Parathyroid adenoma (tissue), 2 donors: ENCODE data around the gene CPLX3.

Experiments
- H2AFZ ChIP-seq: fragments of 300-600 bp; sonication (generic); one replicate; pipeline ENCODE4 v1.7.0; 2017; ENCODE audit warnings: antibody characterized with exemption, mild to moderate bottlenecking
- H3K27ac ChIP-seq: fragments of 300-600 bp; sonication (generic); one replicate; pipeline ENCODE4 v1.7.0; 2017
- H3K27me3 ChIP-seq: fragments of 300-600 bp; sonication (generic); one replicate; pipeline ENCODE4 v1.7.0; 2017; ENCODE audit warnings: low read length; ENCODE audit not compliant: control insufficient read depth, insufficient read depth
- H3K36me3 ChIP-seq: fragments of 300-600 bp; sonication (generic); one replicate; pipeline ENCODE4 v1.7.0; 2017; ENCODE audit warnings: low read length; ENCODE audit not compliant: control insufficient read depth, insufficient read depth
- H3K4me1 ChIP-seq: fragments of 300-600 bp; sonication (generic); one replicate; pipeline ENCODE4 v1.7.0; 2017; ENCODE audit warnings: control low read depth
- H3K4me2 ChIP-seq: fragments of 300-600 bp; sonication (generic); one replicate; pipeline ENCODE4 v1.7.0; 2017; ENCODE audit warnings: low read length
- H3K4me3 ChIP-seq: fragments of 300-600 bp; sonication (generic); one replicate; pipeline ENCODE4 v1.7.0; 2017; ENCODE audit warnings: low read depth, low read length
- H3K79me2 ChIP-seq: fragments of 300-600 bp; sonication (generic); one replicate; pipeline ENCODE4 v1.7.0; 2017; ENCODE audit warnings: control low read depth
- H3K9ac ChIP-seq: fragments of 300-600 bp; sonication (generic); one replicate; pipeline ENCODE4 v1.7.0; 2017; ENCODE audit warnings: mild to moderate bottlenecking
- H3K9me3 ChIP-seq: fragments of 300-600 bp; sonication (generic); one replicate; pipeline ENCODE4 v1.7.0; 2017; ENCODE audit warnings: low read length; ENCODE audit not compliant: control insufficient read depth
- CTCF ChIP-seq: fragments of 300-600 bp; sonication (generic); IDR thresholded peaks from one replicate; pipeline ENCODE4 v1.7.0; 2017; ENCODE audit warnings: antibody characterized with exemption, mild to moderate bottlenecking
- donor health status: primary hyperparathyroidism.

Gene CPLX3

GRCh38 chr15:74865316-74865715 lies 38.9 kb downstream of the CPLX3 start:
- Histone ChIP-seq H3K36me3 (no peaks in the 10 kb centered on the region), H2AFZ (no peak overlapping the region), H3K27ac (no peak overlapping the region), H3K4me3 (no peak overlapping the region), H3K4me2 (no peak overlapping the region), H3K27me3 (no peaks in the 10 kb centered on the region), H3K9me3 (no peaks in the 10 kb centered on the region), H3K4me1 (peaks cover 14% of the 10 kb centered on the region), H3K79me2 (peaks cover 33% of the 10 kb centered on the region), H3K9ac (no peak overlapping the region)
- TF ChIP-seq CTCF = no peak

GRCh38 chr15:74866090-74866489 lies 39.7 kb downstream of the CPLX3 start:
- Histone ChIP-seq H3K79me2 (peaks cover 33% of the 10 kb centered on the region), H3K4me1 (peaks cover 16% of the 10 kb centered on the region), H3K4me3 (no peak overlapping the region), H3K4me2 (no peak overlapping the region), H3K9ac (no peak overlapping the region), H3K9me3 (no peaks in the 10 kb centered on the region), H2AFZ (no peak overlapping the region), H3K27ac (no peak overlapping the region), H3K36me3 (no peaks in the 10 kb centered on the region), H3K27me3 (no peaks in the 10 kb centered on the region)
- no peak for TF ChIP-seq CTCF

DNA sequence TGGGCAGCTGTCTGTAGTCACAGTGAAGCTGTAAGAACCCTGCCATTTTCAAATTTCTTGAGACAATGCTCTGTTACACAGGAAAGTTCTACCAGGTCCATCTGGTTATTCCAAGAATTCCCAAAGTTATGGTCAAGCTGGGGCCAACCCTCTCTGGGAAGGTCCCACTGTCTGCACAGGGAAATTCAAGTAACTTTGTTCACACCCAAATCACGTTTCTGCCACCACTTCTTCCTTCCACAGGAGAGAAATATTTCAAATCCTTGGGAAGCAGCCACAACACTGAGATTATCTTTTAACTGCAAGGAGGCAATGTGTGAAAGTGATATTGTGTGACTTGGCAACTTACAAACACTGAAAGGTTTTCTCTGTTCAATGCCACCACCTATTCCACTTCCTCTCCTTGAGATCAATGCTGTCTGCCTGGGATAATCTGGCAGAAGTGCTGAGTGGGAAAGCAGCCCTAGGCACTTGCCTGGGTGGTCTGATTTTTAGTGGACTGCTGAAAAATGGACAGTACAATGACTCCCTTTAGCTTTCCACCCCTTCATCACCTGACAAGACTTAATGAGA lies 41.1 kb downstream of the CPLX3 start:
- H3K4me3 ChIP-seq = no peak overlapping the region
- H3K4me2 ChIP-seq = no peak overlapping the region
- no peak overlapping the region for H3K9ac ChIP-seq
- H3K27ac ChIP-seq = no peak overlapping the region
- H3K4me1 ChIP-seq = peaks cover 24% of the 10 kb centered on the region
- peaks cover 38% of the 10 kb centered on the region for H3K79me2 ChIP-seq
- H3K9me3 ChIP-seq = no peaks in the 10 kb centered on the region
- no peaks in the 10 kb centered on the region for H3K36me3 ChIP-seq
- TF ChIP-seq CTCF = no peak
- H2AFZ ChIP-seq = no peak overlapping the region
- H3K27me3 ChIP-seq = no peaks in the 10 kb centered on the region

- Histone ChIP-seq H3K9me3 (no peaks in the 10 kb centered on the region), H3K36me3 (no peaks in the 10 kb centered on the region), H2AFZ (no peak overlapping the region), H3K4me3 (peak overlapping the region; percentile 5), H3K27me3 (no peaks in the 10 kb centered on the region), H3K4me1 (peaks cover 24% of the 10 kb centered on the region), H3K4me2 (peak overlapping the region; percentile 10), H3K27ac (peak overlapping the region; percentile 80), H3K79me2 (peaks cover 40% of the 10 kb centered on the region), H3K9ac (no peak overlapping the region)
- no peak for TF ChIP-seq CTCF
Observed at GRCh38 chr15:74868059-74868458, 41.6 kb downstream of the CPLX3 start.

GRCh38 chr15:74869372-74869725 lies 42.9 kb downstream of the CPLX3 start:
- H3K79me2 ChIP-seq = peaks cover 35% of the 10 kb centered on the region
- no peaks in the 10 kb centered on the region for H3K9me3 ChIP-seq
- H3K4me3 ChIP-seq = peak overlapping the region; percentile 45
- no peak overlapping the region for H2AFZ ChIP-seq
- no peaks in the 10 kb centered on the region for H3K27me3 ChIP-seq
- TF ChIP-seq CTCF = no peak
- no peaks in the 10 kb centered on the region for H3K36me3 ChIP-seq
- peak overlapping the region; percentile 69 for H3K4me2 ChIP-seq
- H3K9ac ChIP-seq = no peak overlapping the region
- peaks cover 24% of the 10 kb centered on the region for H3K4me1 ChIP-seq
- peak overlapping the region; percentile 80 for H3K27ac ChIP-seq
